HG02943 (cell line): ENCODE results near the gene REEP5.

Source experiments
- ATAC-seq: cut with Tn5 transposase; IDR thresholded peaks from one replicate; pipeline ENCODE4 v1.9.1; 2021; ENCODE audit warnings: mild to moderate bottlenecking, low read depth, moderate library complexity; ENCODE audit not compliant: unreplicated experiment

The REEP5 gene

DNA sequence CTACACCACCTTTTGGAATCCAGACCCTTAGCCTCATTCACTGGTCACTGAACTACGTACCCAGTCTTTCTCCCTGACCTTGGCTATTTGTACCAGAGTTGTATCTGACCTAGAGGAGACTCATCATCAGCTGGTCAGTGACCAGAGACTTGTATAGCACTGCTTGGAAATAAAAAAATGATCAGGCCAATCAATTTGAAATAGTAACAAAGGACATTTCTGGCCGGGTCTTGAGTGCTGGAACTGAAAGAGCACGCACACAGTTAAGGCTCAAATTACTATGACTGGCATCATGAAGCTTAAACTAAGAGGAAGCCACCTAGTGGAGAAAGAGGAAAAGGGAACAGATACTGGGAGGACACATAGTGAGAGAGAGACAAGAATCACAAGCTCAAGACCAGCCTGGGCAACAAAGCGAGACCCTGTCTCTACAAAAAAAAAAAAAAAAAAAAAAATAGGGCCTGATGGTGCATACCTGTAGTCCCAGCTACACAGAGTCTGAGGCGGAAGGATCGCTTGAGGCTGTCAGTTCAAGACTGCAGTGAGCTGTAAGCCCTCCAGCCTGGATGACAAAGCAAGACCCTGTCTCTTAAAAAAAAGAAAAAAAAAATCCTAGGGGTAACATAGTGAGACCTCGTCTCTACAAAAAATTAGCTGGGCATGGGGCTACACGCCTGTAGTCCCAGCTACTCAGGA lies 73.8 kb downstream of the REEP5 start:
- ATAC-seq, result peak; percentile 98

DNA sequence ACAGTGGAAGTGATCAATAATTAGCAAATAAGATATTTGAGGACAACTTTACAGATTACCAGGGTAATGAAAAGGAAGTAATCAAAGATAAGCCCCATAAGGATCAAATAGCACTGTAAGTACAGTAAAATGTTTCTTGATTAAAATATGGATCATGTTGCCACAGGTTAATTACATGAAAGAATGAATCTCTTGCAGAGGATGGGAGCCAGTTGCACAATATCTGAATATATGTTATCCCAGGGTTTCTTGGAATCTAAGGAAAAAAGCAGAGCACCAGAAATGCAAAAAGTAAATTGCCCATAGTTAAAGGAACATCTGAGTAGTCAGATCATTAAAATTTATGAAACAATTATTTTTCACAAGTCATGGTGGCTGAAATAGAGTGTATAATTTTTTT lies 74.7 kb downstream of the REEP5 start:
- ATAC-seq, result no peak

DNA sequence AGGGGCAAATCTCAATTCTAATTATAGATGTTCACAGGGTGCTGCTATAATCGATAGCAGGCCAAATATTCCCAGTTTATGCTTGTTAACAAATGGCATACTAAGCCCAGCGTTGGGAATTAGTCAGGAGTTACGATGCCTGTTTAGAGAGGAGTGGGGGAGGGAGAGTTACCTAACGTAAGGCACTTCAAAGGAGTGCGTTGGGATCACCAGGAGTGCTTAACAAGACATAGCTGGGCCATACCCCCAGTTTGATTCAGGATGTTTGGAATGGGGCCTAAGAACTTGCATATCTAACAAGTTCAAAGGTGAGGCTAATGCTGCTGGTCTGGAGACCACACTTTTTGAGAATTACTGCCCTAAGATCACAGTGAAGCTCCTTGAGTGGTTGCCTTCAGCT lies 75.5 kb downstream of the REEP5 start:
- no peak for ATAC-seq

DNA sequence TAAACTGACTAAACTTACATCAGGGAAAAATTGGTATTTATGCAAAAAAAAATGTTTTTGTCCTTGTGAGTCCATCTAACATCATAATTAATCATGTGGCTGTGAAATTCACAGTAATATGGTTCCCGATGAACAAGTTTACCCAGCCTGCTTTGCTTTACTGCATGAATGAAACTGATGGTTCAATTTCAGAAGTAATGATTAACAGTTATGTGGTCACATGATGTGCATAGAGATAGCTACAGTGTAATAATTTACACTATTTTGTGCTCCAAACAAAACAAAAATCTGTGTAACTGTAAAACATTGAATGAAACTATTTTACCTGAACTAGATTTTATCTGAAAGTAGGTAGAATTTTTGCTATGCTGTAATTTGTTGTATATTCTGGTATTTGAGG lies 77.5 kb downstream of the REEP5 start:
- no peak for ATAC-seq

- no peak for ATAC-seq
These were observed 88.1 kb downstream of the REEP5 start for GRCh38 chr5:112833971-112834370.

GRCh38 chr5:112830378-112830777 lies 91.6 kb downstream of the REEP5 start:
- ATAC-seq, result no peak
